OCI-M1 (cell line): ENCODE measurements around the gene MRPL40.

Source experiments
- DNase-seq: peaks from one replicate; lab custom pipeline; 2025; lab: John Stamatoyannopoulos, UW

MRPL40 gene

DNA sequence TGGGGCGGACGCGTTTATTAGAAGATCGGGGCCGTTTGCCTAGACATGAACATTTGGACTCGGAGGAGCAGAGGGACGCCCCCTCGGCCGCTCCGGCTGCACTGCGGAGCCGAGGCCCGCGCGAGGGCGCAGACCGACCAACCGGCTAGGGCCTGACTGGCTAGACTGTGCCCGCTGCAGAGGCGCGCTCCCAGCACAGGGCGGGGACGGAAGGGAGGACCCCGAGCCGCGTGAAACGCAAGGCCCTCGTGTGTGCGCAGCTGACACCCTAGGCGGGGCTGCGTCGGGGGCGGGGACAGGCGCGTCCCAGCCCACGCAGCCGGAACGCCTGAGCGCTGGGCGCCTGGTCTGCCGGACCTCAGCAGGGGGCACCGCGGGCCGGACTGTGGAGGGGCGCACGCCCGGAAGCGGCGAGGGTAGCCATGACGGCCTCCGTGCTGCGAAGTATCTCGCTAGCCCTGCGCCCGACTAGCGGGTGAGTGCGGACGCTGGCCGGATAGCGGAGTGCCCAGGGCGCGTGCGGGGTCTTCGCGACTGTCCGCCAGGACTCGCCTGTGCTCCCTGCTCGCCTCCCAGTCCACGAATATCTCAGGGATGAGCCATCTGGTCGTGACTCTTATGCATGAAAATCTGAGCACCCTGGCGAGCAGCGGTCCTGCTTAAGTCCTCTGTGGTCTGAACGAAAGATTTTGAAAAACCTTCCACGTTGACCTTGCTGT lies at the start of gene MRPL40:
MRPL40 (plus strand) TSS at position 413 of the 719 bp plus-strand sequence; CDS start at position 423, 10 bp downstream.
- peak; percentile 98 for DNase-seq

DNA sequence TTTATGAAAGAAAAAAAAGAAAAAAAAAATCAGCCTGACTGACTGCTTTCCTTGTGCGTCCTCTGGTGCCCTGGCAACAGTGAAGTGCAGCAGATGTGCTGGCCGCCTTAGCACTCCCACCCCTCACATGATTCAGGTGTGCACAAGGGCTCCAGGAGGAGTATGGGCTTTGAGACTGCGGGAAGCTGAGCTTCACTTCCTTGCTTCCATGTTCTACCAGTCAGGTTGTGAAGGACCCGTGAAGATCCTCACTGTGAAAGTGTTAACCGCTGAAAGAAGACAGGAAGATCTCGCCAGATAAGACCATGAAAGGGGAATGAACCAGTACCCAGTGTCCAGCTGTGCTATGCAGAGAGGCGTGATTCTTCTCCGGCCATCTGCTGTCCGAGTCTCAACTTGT lies 49.1 kb upstream of the MRPL40 start:
- no peak for DNase-seq

DNA sequence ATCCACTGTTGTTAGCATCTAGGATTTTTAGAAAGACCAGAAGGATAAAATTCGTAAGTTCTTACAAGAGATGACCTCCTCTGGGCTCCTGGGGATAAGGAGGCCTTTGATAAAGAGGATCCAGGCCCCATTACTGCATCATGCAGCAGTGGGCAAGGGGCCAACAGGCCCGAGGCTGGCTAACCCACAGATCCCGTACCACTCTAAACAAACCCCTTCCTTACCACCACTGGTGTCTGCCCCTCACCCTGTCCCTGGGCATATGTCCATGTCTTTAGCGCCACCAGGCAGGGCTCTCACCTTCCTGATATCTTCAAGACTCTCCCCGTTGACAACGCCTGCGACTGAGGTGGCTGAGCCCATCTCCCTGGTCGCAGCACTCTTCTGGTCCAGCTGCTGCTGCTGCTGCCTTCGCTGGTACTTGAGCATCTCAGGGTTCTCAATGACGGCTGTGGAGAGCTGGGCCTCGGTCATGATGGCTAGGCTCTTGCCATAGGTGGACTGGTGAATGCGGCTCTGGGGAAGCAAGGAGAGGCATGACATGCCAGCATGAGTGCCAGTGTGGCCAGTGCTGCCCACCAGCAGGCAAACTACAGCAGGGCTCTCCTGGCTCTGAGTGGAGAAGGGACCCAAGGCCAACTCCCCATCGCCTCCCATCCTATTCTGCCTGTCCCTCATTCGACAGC lies 47.0 kb upstream of the MRPL40 start:
- no peak for DNase-seq

DNA sequence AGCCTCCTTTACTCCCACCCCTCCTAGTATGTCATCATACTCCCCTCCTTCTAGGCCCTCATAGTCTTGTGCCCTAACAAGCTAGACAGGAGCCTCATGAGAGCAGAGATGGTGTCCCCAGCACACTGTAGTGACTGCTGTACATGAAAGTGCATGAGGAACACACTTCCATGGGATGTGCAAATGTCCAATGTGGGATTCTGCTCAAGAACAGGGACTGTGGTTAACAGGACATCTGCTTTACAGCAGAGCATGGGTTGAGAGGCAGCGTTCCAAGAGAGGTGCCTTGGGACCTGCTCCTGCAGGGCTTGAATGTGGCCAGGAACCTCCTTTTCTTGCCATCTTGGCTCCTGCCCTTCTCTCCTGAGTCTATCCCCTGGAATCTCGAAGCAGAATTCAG lies 46.1 kb upstream of the MRPL40 start:
- DNase-seq: no peak

DNA sequence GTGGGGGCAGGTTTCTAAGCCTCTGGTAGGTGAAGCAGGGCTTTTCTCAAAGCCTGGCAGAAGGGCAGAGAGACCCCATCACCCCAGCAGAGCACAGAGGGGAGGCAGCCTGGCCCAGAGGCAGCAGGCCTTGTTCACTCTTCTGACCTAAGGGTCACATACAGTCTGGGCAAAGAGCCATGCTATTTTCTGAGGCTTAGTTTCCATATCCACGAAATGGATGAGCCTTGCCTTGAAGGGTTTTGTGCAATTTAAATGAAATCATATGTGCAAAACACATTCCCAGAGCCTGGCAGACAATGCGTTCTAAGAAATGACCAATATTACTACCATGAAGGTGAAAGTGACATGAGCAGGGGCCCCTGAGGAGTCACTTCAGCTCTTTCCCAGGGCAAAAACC lies 45.3 kb upstream of the MRPL40 start:
- no peak for DNase-seq

DNA sequence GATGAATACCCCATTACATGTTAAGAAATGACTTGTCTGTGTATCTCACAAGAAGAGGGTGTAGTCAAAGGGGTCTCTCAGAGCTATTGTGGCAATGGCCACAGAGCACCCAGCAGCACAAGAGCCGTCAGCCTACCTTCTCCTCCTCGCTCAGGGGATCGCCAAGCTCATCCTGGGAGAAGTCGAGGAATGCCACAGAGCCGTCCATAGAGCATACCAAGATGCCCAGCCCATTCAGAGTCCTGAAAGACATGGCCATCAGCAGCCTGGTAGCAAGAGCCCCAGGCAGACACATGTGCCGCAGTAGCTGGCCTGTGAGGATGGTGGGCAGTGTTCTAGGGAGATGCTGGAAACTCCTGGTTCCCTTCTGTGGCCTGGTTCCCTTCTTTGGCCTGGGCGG lies 44.8 kb upstream of the MRPL40 start:
- DNase-seq: no peak

DNA sequence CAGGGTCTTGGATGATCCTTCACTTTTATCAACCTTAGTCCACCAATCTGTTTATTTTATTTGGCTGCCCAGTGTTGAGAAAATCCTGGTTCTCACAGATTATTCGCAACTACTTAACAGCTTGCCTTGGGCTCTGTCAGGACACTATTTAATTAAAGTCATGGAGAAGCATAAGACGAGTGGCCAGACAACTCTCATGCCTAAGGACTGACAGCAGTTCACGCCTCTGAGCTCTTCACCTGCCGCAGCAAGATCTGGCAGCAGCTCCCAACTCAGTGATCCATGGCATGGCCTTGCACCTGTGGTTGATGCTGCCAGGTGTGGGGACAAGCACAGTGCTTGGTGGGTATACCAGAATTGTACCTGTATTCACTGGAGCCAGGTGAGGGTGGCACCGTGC lies 38.6 kb upstream of the MRPL40 start:
- DNase-seq: no peak

DNA sequence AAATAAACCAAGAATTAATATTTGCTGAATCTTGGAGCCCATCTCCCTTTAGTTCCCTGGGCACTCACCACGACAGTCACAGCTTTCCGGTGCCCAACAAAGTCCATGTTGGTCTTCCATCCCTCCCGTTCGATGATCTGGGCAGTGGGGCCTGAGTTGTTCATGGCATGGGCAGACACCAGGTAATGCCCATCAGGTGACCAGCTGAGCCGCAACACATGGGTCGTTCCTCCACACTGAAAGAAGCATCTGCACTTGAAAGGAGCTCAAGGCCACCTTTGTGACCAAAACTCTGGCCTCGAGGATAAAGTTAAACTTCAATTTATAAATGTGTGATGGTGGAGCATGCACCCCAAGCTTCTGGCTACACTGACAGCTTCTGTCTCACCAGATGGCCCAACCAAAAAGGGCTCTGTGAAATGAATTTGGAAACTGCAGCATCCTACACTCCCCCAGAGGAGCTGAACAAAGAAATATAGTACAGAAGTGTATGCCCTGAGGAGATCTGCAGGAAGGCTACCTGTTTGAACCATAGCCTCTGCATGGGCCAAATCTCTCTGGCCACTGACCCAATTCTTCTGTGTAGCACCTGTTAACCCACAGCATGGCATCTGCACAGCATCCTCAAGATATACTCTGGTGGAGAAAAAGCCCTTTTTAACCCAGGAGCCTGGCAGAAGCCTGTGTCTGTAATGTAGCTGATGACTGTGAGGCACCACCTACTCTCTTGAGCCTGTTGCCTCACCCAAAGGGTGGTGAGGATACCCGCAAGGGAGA lies 37.9 kb upstream of the MRPL40 start:
- DNase-seq: no peak

DNA sequence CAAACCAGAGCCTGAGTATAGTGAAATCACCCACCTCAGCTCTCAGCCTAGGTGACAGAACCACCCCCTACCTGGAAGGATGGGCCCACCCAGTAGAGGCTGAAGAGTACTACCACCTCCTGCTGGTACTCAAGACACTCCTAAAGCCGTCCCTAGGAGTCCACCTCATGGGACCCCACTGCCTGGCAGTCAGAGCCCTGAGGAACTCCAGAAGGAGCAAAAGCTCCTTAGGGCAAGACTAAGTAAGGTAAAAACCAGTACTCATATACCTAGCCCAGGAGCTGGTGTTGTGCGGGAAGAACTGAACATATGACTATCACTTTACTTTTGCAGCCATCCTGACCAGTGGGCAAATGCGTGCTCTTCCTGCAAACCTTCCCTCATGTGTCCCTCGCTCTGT lies 37.1 kb upstream of the MRPL40 start:
- DNase-seq: no peak

DNA sequence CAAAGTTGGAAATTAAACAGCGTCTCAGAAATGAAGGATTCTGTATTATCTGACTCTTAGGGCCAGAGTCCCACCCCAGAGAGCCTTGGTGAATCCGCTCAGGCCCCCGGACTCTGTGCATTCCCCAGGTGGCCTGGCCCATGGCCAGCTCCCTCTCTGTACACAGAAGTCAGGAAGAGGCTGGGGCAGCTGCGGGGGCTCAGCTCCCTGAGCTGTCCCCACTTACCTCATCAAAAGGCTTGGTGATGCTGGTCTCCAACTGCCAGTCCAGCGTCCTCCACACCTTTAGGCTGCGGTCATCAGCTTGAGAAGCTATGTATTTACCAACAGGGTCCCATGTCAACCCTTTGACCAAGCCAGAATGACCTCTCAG lies 35.8 kb upstream of the MRPL40 start:
- no peak for DNase-seq

DNA sequence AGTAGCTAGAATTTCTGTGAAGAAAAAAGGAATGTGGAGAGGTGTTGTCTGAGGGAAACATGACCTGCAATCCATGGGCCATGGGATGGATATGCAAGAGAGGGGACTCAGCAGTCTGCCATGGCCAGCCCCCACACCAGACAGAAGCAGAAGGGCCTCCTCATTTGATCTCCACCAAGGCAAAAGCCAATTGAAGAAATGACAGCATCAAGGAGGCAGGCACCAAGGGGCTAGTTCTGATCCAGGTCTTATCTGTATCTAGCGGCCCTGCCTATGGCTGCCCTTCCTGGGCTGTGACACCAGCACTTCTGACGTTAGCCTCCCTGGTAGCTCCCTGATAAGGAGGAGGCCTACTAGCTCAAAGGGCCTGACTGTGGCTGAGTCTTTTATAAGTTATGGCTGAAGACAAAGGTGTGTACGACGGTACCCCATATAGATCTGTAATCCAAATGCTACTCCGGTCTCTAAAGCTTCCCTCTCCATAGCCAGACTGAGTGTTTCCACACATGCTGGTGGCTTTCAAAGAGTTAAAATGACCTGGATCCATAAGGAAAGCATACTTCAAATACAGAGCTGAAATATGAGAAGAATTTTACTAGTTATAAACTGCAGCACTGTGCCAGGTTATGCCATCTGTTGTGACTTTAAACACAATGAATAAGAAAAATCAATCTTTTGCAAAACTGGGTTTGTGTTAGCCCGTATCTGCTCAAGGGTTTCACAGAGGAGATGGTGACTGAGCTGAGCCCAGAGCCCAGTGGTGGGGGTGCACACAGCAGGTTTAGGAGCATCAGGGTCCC lies 35.2 kb upstream of the MRPL40 start:
- DNase-seq: peak; percentile 96

DNA sequence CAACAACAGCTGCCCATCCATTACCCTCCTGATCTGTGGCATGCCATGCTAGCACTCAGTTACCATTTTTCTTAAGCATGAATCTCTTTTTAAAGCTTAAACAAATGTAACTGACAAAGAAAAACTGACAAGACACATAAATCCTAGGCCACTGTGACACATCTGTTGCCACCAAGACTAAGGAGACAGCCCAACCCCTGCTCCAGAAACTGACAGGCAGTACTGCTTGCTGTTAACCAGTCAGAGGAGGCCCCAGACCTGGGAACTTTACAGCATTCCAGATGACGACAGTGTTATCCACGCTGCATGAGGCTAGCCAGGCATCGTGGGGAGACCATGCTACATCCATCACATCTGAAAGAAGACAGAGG lies 34.6 kb upstream of the MRPL40 start:
- DNase-seq: peak; percentile 49

DNA sequence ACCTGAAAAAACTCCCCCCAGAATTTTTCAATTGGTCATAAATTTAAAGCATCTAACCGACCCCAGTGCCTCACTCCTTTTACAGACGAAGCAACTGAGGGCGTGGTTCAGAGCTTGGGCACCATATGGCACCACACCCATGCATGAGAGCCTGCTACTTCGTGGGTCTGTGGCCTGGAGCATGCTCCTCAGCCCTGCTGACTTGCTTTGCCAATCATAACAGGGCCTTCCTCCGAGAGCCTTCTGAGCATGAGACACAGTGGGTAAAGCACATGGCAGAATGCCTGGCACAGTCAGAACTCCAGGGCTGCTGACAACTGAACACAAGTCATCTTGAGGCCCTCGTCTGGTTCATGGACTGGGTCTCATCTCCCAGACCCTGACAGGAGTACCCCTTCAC lies 34.1 kb upstream of the MRPL40 start:
- no peak for DNase-seq

DNA sequence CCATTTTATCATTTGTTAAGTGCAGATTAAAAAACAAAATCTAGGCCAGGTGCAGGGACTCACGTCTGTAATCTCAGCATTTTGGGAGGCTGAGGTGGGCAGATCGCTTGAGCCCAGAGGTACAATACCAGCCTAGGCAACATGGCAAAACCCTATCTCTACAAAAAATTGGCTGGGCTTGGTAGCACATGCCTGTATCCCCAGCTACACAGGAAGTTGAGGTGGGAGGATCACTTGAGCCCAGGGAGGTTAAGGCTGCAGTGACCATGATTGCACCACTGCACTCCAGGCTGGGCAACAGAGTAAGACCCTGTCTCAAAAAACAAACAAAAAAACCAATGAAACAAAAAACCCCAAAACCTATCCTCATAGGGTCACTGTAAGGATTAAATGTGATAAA lies 33.7 kb upstream of the MRPL40 start:
- peak; percentile 32 for DNase-seq

DNA sequence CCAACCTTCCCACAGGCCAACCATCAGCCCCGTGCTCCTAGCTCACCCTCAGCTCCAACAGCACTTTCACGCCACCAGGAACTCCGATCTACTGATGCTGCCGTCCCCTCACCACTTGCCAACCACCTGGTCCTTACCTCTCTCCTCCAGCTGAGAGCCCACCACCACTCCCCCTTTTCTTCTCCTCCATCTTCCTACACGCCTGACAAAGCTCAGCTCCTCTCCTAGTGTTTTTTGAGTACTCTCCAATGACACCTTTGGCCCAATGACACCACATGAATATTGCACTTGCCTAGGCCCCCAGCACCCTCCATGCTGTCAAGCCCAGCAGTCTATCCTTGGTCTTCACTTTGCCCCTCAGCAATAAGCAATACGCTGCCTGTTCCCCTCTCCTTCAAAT lies 31.5 kb upstream of the MRPL40 start:
- DNase-seq: no peak

DNA sequence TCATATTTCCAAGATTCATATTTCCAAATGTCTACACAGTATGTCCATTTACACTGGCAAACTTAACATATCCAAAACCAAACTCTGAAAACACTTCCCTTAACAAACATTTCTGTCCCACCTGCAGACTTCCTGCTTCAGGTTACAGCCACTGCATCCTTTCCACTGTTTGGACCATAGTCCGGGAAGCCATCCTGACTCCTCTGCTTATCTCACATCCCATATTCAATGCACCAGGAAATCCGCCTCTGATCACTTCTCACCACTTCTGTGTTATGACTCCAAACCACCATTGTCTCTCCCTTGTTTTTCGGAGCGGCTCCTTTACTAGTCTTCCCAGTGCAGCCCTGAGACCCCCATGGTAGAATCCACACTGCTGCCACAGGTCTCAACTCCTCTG lies 30.9 kb upstream of the MRPL40 start:
- DNase-seq: no peak

DNA sequence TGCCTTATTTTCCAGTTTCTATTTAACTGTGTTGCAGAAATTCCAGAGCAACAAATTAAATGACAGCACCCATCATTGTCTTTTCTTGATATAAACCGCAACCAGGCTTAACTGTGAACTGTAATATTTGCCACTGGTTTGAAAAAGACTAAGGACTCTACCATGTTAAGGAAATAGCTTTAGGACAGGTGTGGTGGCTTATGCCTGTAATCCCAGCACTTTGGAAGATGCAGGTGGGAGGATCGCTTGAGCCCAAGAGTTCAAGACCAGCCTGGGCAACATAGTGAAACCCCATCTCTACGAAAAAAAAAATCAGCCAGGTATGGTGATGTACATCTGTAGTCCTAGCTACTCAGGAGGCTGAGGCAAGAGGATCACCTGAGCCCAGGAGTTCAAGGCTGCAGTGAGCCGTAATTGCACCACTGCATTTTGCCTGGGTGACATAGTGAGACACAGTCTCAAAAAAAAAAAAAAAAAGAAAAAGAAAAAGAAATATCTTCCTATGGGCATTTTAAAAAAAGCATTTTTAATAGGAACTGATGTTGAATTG lies 29.6 kb upstream of the MRPL40 start:
- no peak for DNase-seq

DNA sequence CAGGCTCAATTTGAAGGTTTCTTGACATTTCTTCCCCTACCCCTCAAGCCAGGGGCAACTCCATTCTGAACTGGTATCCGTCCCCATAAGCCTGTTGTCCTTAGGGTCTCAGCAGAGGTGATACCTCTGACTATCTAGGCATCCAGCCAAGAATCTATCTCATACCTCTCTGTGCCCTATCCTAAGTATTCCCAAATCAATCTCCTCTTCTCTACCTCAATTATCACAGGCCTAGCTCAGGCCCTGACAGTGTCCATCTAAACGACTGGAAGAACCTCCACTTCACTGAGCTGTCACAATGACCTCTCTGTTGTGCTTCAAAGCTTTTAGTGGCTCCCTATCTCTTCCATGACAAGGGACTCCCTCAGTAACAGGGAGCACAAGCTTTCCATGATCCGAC lies 27.7 kb upstream of the MRPL40 start:
- DNase-seq: no peak

DNA sequence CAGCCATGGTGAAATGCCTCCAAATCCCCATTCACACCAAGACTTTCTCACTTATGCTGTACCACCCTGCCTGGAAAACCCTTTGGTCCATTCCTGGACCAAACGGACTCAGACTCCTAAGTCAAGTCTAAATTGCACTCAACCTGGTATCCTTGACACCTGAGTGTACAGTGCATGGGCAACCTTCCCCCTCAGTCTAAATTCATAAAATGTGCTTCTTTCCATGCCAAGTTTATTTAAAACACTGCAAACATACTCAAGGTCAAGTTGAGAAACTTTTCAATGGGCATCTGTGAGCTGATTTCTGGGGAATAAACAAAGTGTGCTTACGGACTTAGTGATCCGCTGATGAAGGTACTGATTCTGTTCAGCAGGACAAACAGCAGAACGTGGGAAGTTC lies 27.2 kb upstream of the MRPL40 start:
- DNase-seq: no peak

DNA sequence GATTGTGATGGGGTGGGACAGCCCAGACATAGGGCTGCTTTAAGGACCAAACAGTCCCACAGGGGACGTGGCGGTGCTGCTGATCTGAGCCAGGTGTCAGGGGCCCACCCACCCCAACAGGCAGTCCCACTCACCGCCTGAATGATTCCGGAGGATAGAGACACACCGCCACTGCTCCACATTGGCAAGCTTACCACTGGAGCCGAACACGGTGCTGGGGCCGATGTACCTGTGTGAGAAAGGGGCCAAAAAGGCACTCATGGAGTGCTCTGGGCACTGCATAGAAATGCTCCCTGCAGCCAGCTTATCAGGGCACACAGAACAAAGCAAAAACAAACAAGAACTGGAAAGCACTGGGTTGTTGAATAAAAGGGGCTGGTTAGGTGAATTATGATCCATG lies 26.7 kb upstream of the MRPL40 start:
- DNase-seq: no peak

DNA sequence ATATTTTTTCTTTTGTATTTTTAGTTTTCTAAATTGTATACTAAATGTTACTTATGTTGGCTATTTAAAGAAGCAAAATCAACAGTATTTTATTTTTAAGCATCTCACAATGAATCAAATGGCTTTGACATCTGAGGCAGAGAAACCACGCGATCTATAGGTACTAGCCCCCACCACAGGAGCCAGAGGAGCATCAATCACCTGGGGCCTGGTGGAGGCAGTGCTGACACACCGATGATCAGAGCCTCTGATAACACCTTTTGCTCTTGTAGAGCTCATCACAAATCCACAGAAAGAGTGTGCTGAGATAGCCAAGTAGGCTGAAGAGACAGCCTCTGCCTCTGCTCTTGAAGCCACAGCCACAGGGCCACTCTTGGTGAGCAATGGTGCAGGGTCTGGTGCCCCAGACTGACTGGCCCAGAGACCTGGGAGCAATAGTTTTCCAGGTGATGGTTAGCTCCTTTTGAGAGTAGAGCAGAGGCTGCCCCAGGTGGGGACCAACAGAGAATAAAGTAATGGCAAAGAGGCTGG lies 26.0 kb upstream of the MRPL40 start:
- DNase-seq: no peak

DNA sequence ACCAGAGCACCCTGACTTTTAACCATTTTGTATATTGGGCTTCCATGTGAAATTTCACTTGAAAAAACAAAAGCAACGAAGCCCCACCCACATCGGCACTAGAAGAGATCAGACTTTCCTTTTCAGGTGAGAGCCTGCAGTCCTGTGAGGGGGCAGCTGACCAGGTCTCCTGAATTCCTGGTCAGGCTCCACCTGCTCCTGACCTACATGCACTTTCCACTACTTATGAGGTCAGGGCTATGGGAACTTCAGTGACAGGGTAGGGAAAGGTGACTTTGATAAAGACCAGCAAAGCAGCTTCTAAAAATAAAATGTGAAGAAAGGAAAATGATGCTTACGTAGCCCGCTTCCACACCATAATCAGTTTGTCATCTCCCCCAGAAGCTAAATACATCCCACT lies 25.5 kb upstream of the MRPL40 start:
- no peak for DNase-seq
